Measurements from ENCODE around the gene CCDC38. TPM values are rescaled to one million over a fixed set of nuclear protein-coding genes. Genes with fewer than 3 reads are reported as not detected.

Gene CCDC38
- total RNA-seq, 1 experiment from 2014 or later, result 0.35 TPM

- Histone ChIP-seq H3K27ac (no peak overlapping the region), H4K20me1 (ENCODE audit: insufficient read depth) (no peaks in the 10 kb centered on the region), H3K9me2 (ENCODE audit: insufficient read depth) (no peaks in the 10 kb centered on the region), H3F3A (ENCODE audit: insufficient read depth, low read depth) (no peaks in the 10 kb centered on the region), H3K79me2 (ENCODE audit: low read depth) (no peaks in the 10 kb centered on the region), H2AFZ (no peak overlapping the region), H3K9me3 (ENCODE audit: insufficient read depth, low read depth) (no peaks in the 10 kb centered on the region), H3K4me2 (no peak overlapping the region), H3K4me3 (no peak overlapping the region), H3K36me3 (ENCODE audit: low read depth) (no peaks in the 10 kb centered on the region), H3K4me1 (replicated peaks; ENCODE audit: insufficient read depth) (no peaks in the 10 kb centered on the region), H3K27me3 (ENCODE audit: insufficient read depth, low read depth) (no peaks in the 10 kb centered on the region)
- no TSS peak for BruUV-seq (replicated peaks)
- ChIA-PET CTCF (no interaction called here), POLR2A (ENCODE audit: unreplicated experiment) (interaction anchor here (0.5 kb wide), 1 partner anchor 30 kb away, joined by 4 read pairs; no protein-coding TSS in a partner anchor)
- DNase-seq, result no peak
- TF ChIP-seq CTCF (conservative IDR thresholded peaks at IDR 0.05) (no peak; the same call in 1 of the 2 replicates), EZH2 (IDR thresholded peaks at IDR 0.05; ENCODE audit: low read depth) (no peak)
- intact Hi-C loops (cut with micrococcal nuclease; ENCODE audit: unreplicated experiment), result no loop called here
Measured at GRCh38 chr12:95963096-95963495, 20.7 kb upstream of the CCDC38 start.

- POLR2A ChIA-PET (ENCODE audit: unreplicated experiment), result interaction anchor here (0.5 kb wide), 1 partner anchor 31 kb away, joined by 4 read pairs; no protein-coding TSS in a partner anchor
- no peak overlapping the region for H3K4me2 ChIP-seq
- CTCF ChIA-PET, result no interaction called here
Measured at GRCh38 chr12:95962222-95962621, 19.8 kb upstream of the CCDC38 start.

GRCh38 chr12:95960241-95960640 lies 17.8 kb upstream of the CCDC38 start:
- no peak for DNase-seq
- Histone ChIP-seq H3F3A (ENCODE audit: insufficient read depth, low read depth) (no peaks in the 10 kb centered on the region), H3K4me3 (no peak overlapping the region), H3K9me3 (ENCODE audit: insufficient read depth, low read depth) (no peaks in the 10 kb centered on the region), H3K27ac (no peak overlapping the region), H3K9me2 (ENCODE audit: insufficient read depth) (no peaks in the 10 kb centered on the region), H3K27me3 (ENCODE audit: insufficient read depth, low read depth) (no peaks in the 10 kb centered on the region), H3K79me2 (ENCODE audit: low read depth) (no peaks in the 10 kb centered on the region), H3K4me1 (replicated peaks; ENCODE audit: insufficient read depth) (no peaks in the 10 kb centered on the region), H4K20me1 (ENCODE audit: insufficient read depth) (no peaks in the 10 kb centered on the region), H3K4me2 (no peak overlapping the region), H3K36me3 (ENCODE audit: low read depth) (no peaks in the 10 kb centered on the region), H2AFZ (no peak overlapping the region)
- no peak for TF ChIP-seq EZH2 (IDR thresholded peaks at IDR 0.05; ENCODE audit: low read depth)
- no peak for TF ChIP-seq CTCF (conservative IDR thresholded peaks at IDR 0.05)
- ChIA-PET POLR2A (ENCODE audit: unreplicated experiment) (no interaction called here), CTCF (no interaction called here)
- intact Hi-C loops (cut with micrococcal nuclease; ENCODE audit: unreplicated experiment), result no loop called here
- no TSS peak for BruUV-seq (replicated peaks)

More at GRCh38 chr12:95962222-95962621, 19.8 kb upstream of the CCDC38 start:
- H4K20me1 ChIP-seq (ENCODE audit: insufficient read depth), result no peaks in the 10 kb centered on the region
- no peaks in the 10 kb centered on the region for H3K27me3 ChIP-seq (ENCODE audit: insufficient read depth, low read depth)
- H3K79me2 ChIP-seq (ENCODE audit: low read depth), result no peaks in the 10 kb centered on the region
- no peaks in the 10 kb centered on the region for H3F3A ChIP-seq (ENCODE audit: insufficient read depth, low read depth)
- no peak for TF ChIP-seq CTCF (conservative IDR thresholded peaks at IDR 0.05)
- no peak for TF ChIP-seq EZH2 (IDR thresholded peaks at IDR 0.05; ENCODE audit: low read depth)
- no peaks in the 10 kb centered on the region for H3K9me2 ChIP-seq (ENCODE audit: insufficient read depth)
- no TSS peak for BruUV-seq (replicated peaks)
- no peaks in the 10 kb centered on the region for H3K36me3 ChIP-seq (ENCODE audit: low read depth)
- H3K4me3 ChIP-seq, result no peak overlapping the region
- no peak for DNase-seq
- H3K27ac ChIP-seq, result no peak overlapping the region
- intact Hi-C loops (cut with micrococcal nuclease; ENCODE audit: unreplicated experiment), result no loop called here
- no peaks in the 10 kb centered on the region for H3K4me1 ChIP-seq (replicated peaks; ENCODE audit: insufficient read depth)
- H3K9me3 ChIP-seq (ENCODE audit: insufficient read depth, low read depth), result no peaks in the 10 kb centered on the region
- no peak overlapping the region for H2AFZ ChIP-seq
